ENCODE results near the gene GJC1.

- TF ChIP-seq CTCF (conservative IDR thresholded peaks at IDR 0.05 in 1 of 2, IDR thresholded peaks at IDR 0.05 in 1 of 2; ENCODE audit: low read depth in 1 of 2, low read length in 2 of 2) (no peak), EZH2 (IDR thresholded peaks at IDR 0.05; ENCODE audit: low read length, missing control alignments) (no peak)
Observed at GRCh38 chr17:44772308-44773045, 57.6 kb downstream of the GJC1 start.
